Bone marrow (tissue), 2 donors: ENCODE measurements around the gene RARA.
A peak's percentile ranks its signal among the peaks of the same experiment; 100 is the strongest.

Source experiments
- DNase-seq, 2 donors: peaks; one replicate each; lab custom pipeline; 2025; lab: John Stamatoyannopoulos, UW

The RARA gene

GRCh38 chr17:40345994-40346764 is 37.2 kb downstream of the RARA start:
- no peak for DNase-seq

DNA sequence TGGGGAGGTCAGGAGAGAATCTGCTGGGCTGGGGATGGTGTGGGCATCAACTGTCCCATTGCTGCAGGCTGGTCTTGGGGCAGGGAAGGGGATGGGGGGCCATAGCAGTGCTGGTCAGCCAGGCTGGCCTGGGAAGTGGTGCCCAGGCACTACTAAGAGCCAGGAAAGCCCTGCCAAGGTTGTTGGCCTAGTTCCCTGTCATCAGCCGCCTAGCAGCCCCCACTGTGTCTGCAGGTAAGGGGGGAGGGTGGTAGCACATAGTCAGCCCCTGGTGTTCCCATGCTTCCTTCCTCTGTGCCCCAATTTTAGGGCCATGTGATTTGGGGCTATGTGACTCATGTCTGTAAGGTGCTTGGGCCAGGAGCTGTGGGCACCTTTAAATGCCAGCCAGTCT is 37.8 kb downstream of the RARA start:
- DNase-seq = no peak

DNA sequence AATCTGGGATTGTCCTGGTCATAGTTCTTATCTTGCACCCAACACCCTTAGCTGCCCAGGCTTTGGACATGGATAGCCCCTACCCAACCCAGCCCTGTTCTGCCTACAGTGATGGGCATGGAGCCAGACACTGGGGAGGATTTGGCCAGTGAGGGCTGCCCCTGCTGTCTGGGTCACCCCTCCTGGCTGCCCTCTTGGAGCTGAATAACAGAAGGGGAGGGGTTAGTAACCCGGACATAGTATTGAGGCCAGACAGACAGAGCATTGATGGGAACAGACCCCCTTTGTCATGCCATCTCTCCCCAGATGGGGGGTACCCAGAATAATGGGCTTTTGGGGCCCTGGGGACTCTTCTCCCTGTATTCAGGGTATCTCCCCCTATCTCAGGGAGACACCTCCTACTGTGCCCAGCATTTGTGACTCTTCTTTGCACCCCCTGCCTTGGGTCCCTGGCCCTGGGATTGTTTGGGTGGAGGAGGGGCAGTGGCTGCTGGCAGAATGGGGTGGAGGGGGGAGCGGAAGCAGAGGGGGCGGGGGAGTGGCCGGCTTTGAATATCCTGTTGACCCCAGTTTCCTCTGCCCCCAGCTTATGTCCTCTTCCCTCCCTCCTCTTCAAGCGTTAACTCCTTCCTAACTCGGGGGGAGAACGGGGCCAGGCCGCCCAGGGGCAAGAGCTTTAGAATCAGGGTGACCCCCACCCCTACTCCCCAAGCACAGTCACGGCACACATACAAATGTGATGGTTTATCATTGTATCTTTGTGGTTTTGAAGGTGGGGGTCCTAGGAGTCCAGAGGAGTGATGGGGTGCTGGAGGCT is 38.5 kb downstream of the RARA start:
- no peak for DNase-seq

GRCh38 chr17:40348136-40348504 is 39.1 kb downstream of the RARA start:
- no peak for DNase-seq

- DNase-seq = no peak
Observed at GRCh38 chr17:40348562-40349476, 39.8 kb downstream of the RARA start.

DNA sequence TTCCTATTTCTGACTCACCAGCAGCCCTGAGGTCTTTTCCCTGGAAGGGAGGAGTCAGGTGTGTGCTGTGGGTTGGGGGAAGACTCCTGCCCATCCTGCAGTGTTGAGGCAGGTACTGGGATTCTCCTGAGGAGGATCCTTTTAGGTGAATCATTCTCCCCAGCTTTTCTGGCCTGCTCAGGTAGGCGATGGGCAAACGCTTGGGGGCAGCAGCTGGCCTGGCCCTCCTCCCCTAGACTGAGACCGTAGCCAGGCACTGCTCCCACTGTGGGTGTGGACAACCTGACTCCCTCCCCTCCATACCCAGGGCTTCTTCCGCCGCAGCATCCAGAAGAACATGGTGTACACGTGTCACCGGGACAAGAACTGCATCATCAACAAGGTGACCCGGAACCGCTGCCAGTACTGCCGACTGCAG is 40.5 kb downstream of the RARA start:
- DNase-seq = no peak

- no peak for DNase-seq
Observed at GRCh38 chr17:40349895-40350688, 41.1 kb downstream of the RARA start.

DNA sequence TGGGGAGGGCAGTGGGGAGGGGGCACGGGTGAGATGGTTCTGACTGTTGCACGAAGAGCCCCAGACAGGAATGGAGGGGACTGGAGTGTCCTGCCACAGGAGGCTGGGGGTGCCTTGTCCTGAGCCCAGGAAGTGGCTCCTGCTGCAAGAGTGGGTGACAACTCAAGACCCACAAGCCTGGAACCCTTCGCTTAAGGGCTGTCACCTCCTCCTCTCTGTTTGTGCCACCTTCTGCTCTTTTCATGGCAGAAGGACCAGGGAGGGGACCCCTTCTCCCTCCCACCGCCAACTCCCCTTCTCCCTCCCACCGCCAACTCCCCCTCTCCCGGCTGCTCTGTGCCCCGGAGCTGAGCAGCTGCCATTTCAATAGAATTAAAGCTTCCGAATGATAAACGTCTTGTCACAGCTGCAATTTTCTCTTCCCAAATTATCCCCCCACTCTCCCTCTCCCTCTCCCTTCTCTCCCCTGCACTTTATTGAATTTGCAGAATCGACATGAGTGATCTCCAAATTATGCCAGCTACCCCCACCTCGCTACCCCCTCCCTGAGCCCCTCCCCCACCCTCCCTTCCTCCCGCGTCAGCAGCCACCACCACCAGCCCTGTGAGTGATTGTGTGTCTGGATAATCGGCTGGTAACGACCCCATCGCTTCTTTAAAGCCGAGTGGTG is 41.8 kb downstream of the RARA start:
- DNase-seq = no peak

- no peak for DNase-seq
Observed at GRCh38 chr17:40351359-40352236, 42.6 kb downstream of the RARA start.

- DNase-seq = no peak
Observed at GRCh38 chr17:40352237-40352778, 43.3 kb downstream of the RARA start.

DNA sequence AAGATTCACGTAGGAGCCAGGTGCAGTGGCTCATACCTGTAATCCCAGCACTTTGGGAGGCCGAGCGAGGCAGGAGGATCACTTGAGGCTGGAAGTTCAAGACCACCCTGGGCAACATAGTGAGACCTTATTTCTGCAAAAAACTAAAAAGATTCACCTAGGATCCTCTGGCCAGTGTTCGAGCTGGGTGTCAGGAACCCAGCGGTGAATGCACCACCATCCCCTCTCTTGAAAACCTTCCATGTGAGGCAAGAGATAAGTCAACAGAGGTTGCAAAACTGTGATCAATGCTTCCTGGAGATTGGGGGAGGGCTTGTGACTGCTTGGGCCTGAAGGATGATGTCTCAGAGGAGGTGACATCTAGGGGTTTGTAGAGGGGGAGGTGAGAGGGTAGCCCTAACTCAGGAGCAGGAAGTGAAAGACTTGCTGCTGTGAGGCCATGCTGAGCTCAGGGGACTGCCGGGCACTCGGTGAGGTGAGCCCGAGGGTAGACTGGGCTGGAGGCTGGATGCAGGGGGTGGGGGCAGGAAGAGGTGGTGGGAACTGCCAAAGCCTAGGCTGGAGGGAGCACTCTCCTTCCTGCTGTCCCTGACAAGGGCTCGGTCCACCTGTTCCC is 43.9 kb downstream of the RARA start:
- DNase-seq = peak in 1 of 2 donors; percentile 58

DNA sequence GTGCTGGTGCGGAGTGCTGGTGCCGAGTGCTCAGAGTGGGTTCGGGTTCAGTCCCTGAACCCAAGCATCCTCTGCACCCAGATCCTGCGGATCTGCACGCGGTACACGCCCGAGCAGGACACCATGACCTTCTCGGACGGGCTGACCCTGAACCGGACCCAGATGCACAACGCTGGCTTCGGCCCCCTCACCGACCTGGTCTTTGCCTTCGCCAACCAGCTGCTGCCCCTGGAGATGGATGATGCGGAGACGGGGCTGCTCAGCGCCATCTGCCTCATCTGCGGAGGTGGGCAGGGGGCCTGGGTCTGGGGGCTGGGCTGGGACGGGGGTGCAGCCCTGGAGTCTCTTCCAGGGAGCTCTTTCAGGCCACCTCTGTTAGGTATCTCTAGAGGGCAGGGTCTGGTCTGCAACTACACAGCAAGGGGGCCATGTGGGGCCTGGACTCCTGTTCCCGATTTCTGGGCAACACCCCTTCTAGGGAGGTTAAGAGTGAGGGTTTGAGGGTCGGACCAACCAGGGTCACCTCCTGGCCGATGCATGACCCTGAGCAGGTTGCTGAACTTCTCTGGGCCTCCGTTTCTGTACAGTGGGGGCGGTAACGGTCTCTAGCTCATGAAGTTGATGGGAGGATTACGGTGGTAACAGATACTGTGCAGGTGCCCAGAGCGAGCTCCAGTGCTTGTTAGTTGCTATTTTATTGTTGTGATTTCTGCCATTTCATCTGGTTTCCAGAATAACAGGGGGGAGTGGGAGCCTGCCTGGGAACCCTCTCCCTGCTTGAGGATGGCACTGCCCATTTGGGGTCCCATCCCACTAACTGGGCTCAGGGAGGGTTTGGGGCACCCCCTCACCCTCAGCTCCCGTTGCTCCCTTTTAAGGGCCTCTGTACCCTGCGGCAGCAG is 45.5 kb downstream of the RARA start:
- DNase-seq = no peak

DNA sequence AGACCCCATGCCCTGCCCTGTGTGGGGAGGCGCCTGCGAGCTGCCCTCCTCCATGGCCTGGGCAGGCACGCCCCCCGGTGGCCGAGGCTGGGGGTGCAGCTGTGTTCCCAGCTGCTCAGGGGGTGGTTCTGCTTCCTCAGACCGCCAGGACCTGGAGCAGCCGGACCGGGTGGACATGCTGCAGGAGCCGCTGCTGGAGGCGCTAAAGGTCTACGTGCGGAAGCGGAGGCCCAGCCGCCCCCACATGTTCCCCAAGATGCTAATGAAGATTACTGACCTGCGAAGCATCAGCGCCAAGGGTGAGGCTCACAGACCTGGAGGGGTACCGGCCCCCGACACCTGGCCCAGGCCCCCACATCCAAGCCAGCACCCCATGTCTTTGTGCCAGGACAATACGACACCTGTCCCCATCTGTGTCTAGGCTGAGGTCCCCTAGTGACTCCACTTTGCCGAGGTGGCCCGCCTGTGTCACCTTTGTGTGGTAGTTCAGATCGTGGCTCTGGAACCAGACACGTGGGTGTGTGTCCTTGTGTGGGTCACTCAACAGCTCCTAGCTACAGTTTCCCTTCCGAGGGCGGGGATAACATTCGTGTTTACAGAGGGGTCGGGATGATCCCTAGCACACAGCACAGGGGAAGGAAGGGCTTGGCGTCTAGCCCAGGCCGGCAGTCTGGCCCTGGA is 46.3 kb downstream of the RARA start:
- DNase-seq = peak; percentile 33 to 55

- DNase-seq = no peak
Observed at GRCh38 chr17:40355804-40356758, 47.1 kb downstream of the RARA start.

DNA sequence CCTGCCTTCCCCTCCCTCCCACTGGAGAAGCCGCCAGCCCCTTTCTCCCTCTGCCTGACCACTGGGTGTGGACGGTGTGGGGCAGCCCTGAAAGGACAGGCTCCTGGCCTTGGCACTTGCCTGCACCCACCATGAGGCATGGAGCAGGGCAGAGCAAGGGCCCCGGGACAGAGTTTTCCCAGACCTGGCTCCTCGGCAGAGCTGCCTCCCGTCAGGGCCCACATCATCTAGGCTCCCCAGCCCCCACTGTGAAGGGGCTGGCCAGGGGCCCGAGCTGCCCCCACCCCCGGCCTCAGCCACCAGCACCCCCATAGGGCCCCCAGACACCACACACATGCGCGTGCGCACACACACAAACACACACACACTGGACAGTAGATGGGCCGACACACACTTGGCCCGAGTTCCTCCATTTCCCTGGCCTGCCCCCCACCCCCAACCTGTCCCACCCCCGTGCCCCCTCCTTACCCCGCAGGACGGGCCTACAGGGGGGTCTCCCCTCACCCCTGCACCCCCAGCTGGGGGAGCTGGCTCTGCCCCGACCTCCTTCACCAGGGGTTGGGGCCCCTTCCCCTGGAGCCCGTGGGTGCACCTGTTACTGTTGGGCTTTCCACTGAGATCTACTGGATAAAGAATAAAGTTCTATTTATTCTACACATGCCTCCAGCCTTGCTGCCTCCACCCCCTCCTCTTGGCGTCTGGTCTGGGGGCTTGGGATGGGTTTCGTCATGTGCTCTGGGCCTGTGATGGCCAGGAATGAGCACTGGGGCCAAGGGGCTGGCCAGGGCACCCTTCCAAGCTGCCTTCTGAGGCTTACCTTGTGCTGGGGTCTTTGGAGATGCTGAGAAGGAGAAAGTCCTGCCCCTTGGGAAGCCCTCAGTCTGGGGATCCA is 48.3 kb downstream of the RARA start:
- no peak for DNase-seq
